C4-2B (cell line): ENCODE measurements around the gene NCAPD2.

Source experiments
- ZFX ChIP-seq: fragments of 450-650 bp; IDR thresholded peaks from 2 replicates; pipeline ENCODE4 v1.6.1; 2017
- TF ChIP-seq, protein P1 (sequence below): fragments of 450-650 bp; conservative IDR thresholded peaks from 2 replicates; pipeline ENCODE4 v1.5.1; 2017; ENCODE audit warnings: mild to moderate bottlenecking

DNA sequence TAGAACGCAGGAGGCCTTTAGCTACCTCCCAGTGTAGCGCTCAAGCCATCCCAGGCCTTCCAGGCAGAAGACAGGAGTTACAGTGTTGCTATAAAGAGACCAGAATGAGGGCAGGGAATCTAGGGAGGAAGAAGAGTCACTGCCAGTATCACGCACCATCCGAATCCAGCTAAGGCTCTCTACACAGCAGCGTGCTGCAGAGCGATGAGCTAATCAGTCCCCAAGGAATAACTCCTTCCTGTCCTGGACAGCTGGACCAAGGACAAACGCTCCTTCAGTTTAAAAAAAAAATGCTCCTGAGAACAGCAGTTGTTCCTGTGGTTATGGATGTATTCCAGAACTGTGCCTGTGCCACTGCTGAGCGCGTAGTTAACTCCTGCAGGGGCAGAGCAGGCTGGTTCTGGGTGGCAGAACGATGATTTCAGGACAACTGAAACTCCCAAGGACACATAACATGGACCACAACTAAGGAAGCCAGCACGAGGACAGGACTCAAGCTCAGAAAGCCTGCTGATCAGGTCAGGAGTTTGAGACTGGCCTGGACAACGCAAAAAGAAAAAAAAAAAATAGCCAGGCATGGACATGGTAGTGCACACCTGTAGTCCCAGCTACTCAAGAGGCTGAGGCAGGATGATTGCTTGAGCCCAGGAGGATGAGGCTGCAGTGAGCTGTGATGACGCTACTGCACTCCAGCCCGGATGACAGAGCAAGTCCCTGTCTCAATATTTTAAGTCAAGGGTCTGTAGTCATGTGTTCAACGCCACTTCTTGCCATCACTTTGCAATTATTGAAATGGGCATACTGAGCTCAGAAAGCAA, 59.4 kb downstream of the NCAPD2 start:
- TF ChIP-seq, protein P1, sequence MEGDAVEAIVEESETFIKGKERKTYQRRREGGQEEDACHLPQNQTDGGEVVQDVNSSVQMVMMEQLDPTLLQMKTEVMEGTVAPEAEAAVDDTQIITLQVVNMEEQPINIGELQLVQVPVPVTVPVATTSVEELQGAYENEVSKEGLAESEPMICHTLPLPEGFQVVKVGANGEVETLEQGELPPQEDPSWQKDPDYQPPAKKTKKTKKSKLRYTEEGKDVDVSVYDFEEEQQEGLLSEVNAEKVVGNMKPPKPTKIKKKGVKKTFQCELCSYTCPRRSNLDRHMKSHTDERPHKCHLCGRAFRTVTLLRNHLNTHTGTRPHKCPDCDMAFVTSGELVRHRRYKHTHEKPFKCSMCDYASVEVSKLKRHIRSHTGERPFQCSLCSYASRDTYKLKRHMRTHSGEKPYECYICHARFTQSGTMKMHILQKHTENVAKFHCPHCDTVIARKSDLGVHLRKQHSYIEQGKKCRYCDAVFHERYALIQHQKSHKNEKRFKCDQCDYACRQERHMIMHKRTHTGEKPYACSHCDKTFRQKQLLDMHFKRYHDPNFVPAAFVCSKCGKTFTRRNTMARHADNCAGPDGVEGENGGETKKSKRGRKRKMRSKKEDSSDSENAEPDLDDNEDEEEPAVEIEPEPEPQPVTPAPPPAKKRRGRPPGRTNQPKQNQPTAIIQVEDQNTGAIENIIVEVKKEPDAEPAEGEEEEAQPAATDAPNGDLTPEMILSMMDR = no peak
- TF ChIP-seq ZFX = no peak
